ENCODE results near the gene OPA3. TPM values are rescaled to one million over a fixed set of nuclear protein-coding genes. Genes with fewer than 3 reads are reported as not detected.

OPA3 gene
- total and polyA plus RNA-seq, 4 donors = 3.5 to 13.6 (median 7.7) TPM

- peaks cover 0 to 22% (median 14%) of the 10 kb centered on the region in 3 donors for H3K27me3 ChIP-seq (ENCODE audit: control insufficient read depth in 3 of 3, insufficient read depth in 3 of 3, low read length in 2 of 3)
- WGBS, 2 donors = 81 to 85% methylated on average over 9 of the region's 9 CpGs
- no peak overlapping the region for H3K9ac ChIP-seq (ENCODE audit: insufficient read depth in 1 of 2, low read length in 2 of 2)
- H3K4me3 ChIP-seq = no peak overlapping the region
- DNase-seq (no peak), ATAC-seq (ENCODE audit: insufficient read depth, low FRiP score) (no peak)
- peaks cover 0 to 10% (median 3%) of the 10 kb centered on the region in 5 donors for H3K4me1 ChIP-seq (ENCODE audit: control insufficient read depth in 5 of 5, insufficient read depth in 5 of 5, low read length in 5 of 5)
- no peaks in the 10 kb centered on the region for H3K36me3 ChIP-seq (ENCODE audit: control insufficient read depth in 4 of 4, insufficient read depth in 4 of 4, low read length in 4 of 4)
- TF ChIP-seq CTCF (IDR thresholded peaks at IDR 0.05; ENCODE audit: control extremely low read depth, extremely low read depth) = no peak
- no peaks in the 10 kb centered on the region for H3K9me3 ChIP-seq (ENCODE audit: control insufficient read depth in 4 of 4, insufficient read depth in 3 of 4, low read length in 3 of 4)
- no peak overlapping the region for H3K27ac ChIP-seq (ENCODE audit: low read depth in 1 of 2, low read length in 1 of 2)
Observed at GRCh38 chr19:45503909-45504308, 80.7 kb downstream of the OPA3 start.

GRCh38 chr19:45502111-45502510 is 82.5 kb downstream of the OPA3 start:
- ATAC-seq (ENCODE audit: insufficient read depth, low FRiP score) = no peak
- no peak for TF ChIP-seq CTCF (IDR thresholded peaks at IDR 0.05; ENCODE audit: control extremely low read depth, extremely low read depth)
- H3K4me3 ChIP-seq = no peak overlapping the region
- peak overlapping the region in 1 of 2 donors; percentile 65 for H3K27ac ChIP-seq (ENCODE audit: low read depth in 1 of 2, low read length in 1 of 2)
- H3K9me3 ChIP-seq (ENCODE audit: control insufficient read depth in 4 of 4, insufficient read depth in 3 of 4, low read length in 3 of 4) = no peaks in the 10 kb centered on the region
- WGBS, 2 donors = 32 to 60% methylated on average over 5 of the region's 5 CpGs
- H3K36me3 ChIP-seq (ENCODE audit: control insufficient read depth in 4 of 4, insufficient read depth in 4 of 4, low read length in 4 of 4) = no peaks in the 10 kb centered on the region
- peaks cover 3 to 12% (median 6%) of the 10 kb centered on the region in 5 donors for H3K4me1 ChIP-seq (ENCODE audit: control insufficient read depth in 5 of 5, insufficient read depth in 5 of 5, low read length in 5 of 5)
- peaks cover 0 to 31% (median 25%) of the 10 kb centered on the region in 3 donors for H3K27me3 ChIP-seq (ENCODE audit: control insufficient read depth in 3 of 3, insufficient read depth in 3 of 3, low read length in 2 of 3)
- no peak for DNase-seq
- H3K9ac ChIP-seq (ENCODE audit: insufficient read depth in 1 of 2, low read length in 2 of 2) = no peak overlapping the region

- no peak for TF ChIP-seq CTCF (IDR thresholded peaks at IDR 0.05; ENCODE audit: control extremely low read depth, extremely low read depth)
- Histone ChIP-seq H3K27me3 (ENCODE audit: control insufficient read depth in 3 of 3, insufficient read depth in 3 of 3, low read length in 2 of 3) (peaks cover 0 to 31% (median 26%) of the 10 kb centered on the region in 3 donors), H3K27ac (ENCODE audit: low read depth in 1 of 2, low read length in 1 of 2) (peak overlapping the region in 1 of 2 donors; percentile 65), H3K9me3 (ENCODE audit: control insufficient read depth in 4 of 4, insufficient read depth in 3 of 4, low read length in 3 of 4) (no peaks in the 10 kb centered on the region), H3K4me3 (no peak overlapping the region), H3K9ac (ENCODE audit: insufficient read depth in 1 of 2, low read length in 2 of 2) (no peak overlapping the region), H3K4me1 (ENCODE audit: control insufficient read depth in 5 of 5, insufficient read depth in 5 of 5, low read length in 5 of 5) (peaks cover 3 to 14% (median 7%) of the 10 kb centered on the region in 5 donors), H3K36me3 (ENCODE audit: control insufficient read depth in 4 of 4, insufficient read depth in 4 of 4, low read length in 4 of 4) (no peaks in the 10 kb centered on the region)
- no peak for DNase-seq
- ATAC-seq (ENCODE audit: insufficient read depth, low FRiP score) = no peak
- WGBS, 2 donors = 67 to 69% methylated on average over 2 of the region's 2 CpGs
Observed at GRCh38 chr19:45501730-45502014, 82.9 kb downstream of the OPA3 start.
